Stomach (tissue), 9 donors: ENCODE results near the gene KLF4. TPM values are rescaled to one million over a fixed set of nuclear protein-coding genes. Genes with fewer than 3 reads are reported as not detected.

Experiments
- DNase-seq, 2 donors: peaks; one replicate each; pipeline versions ENCODE4 v3.0.0 to v3.0.0-alpha.2; 2013 to 2019
- H3K27ac ChIP-seq, 5 donors: fragments of 200-600 bp in 4 of 5; sonication (generic) in 4 of 5; one replicate each; pipeline ENCODE4 v1.5.1; 2013 to 2019; ENCODE audit warnings: mild to moderate bottlenecking in 1 of 5, moderate library complexity in 1 of 5
- H3K27me3 ChIP-seq, 3 donors: fragments of 200-600 bp; sonication (generic); one replicate each; pipeline ENCODE4 v1.5.1; 2017 to 2019; ENCODE audit warnings: mixed run types in 1 of 3
- H3K36me3 ChIP-seq, 4 donors: fragments of 200-600 bp; sonication (generic); 1 replicate in 3 of 4; 2 replicates in 1 of 4; pipeline ENCODE4 v1.5.1; 2016 to 2019
- H3K4me1 ChIP-seq, 4 donors: fragments of 200-600 bp; sonication (generic); one replicate each; pipeline ENCODE4 v1.5.1; 2016 to 2019
- H3K4me3 ChIP-seq, 4 donors: fragments of 200-600 bp; sonication (generic) in 3 of 4; one replicate each; pipeline ENCODE4 v1.5.1; 2016 to 2019; ENCODE audit warnings: mild to moderate bottlenecking in 1 of 4
- H3K9me3 ChIP-seq, 4 donors: fragments of 200-600 bp; sonication (generic); one replicate each; pipeline ENCODE4 v1.5.1; 2016 to 2019
- EP300 ChIP-seq: sonication (generic); formaldehyde crosslinking; IDR thresholded peaks from one replicate; pipeline ENCODE4 v1.6.1; 2017; ENCODE audit warnings: antibody characterized with exemption
- POLR2A ChIP-seq, 4 donors: fragments of 450-650 bp; IDR thresholded peaks; one replicate each; pipeline ENCODE4 v1.6.1; 2016; ENCODE audit warnings: antibody characterized with exemption in 4 of 4, control low read depth in 2 of 4, mild to moderate bottlenecking in 1 of 4, moderate library complexity in 1 of 4
- POLR2AphosphoS5 ChIP-seq, 3 donors: sonication (generic); formaldehyde crosslinking; IDR thresholded peaks; one replicate each; pipeline ENCODE4 v1.6.1; 2016; ENCODE audit warnings: antibody characterized with exemption in 3 of 3
- WGBS, 5 donors: extraction: QIAGEN DNeasy Blood & Tissue Kit in 3 of 5; methylation state at CpG; one replicate each; pipeline versions ENCODE4 v1.1.5 to v1.1.7; 2013 to 2018; 5-methylcytosine and 5-hydroxymethylcytosine counted together
- intact Hi-C: fragments of 100-400 bp; cut with DNase I; formaldehyde crosslinking; loops from one replicate; pipeline ENCODE4 v1.15.1; 2023; ENCODE audit warnings: low total_unique reads
- polyA plus RNA-seq, 3 donors: library from polyadenylated mRNA; stranded (reverse); fragments of 200-250 nt; gene quantifications; one replicate each; pipeline ENCODE4 v1.2.3, GENCODE V29; 2013
- total RNA-seq, 5 donors: library from RNA; depleted of rRNA; stranded (reverse); fragments of >200 nt; gene quantifications; one replicate each; pipeline versions ENCODE4 v1.1.0 to v1.2.3, GENCODE V29; 2014 to 2016
- TF ChIP-seq, protein P1 (sequence below), 7 experiments: fragments of 450-650 bp in 4 of 7; fragments of 200-600 bp in 3 of 7; sonication (generic) in 3 of 7; IDR thresholded peaks; one replicate each; pipeline ENCODE4 v1.5.1; 2016 to 2019; ENCODE audit warnings: antibody characterized with exemption in 7 of 7, control low read depth in 2 of 7, mild to moderate bottlenecking in 1 of 7
- donor health status: healthy with polysubstance abuse.
- donor health status: Bipolar disorder and iron deficiency.
- donor health status: healthy.

Gene KLF4
- total and polyA plus RNA-seq, 8 donors, result 18.2 to 323 (median 56.8) TPM

DNA sequence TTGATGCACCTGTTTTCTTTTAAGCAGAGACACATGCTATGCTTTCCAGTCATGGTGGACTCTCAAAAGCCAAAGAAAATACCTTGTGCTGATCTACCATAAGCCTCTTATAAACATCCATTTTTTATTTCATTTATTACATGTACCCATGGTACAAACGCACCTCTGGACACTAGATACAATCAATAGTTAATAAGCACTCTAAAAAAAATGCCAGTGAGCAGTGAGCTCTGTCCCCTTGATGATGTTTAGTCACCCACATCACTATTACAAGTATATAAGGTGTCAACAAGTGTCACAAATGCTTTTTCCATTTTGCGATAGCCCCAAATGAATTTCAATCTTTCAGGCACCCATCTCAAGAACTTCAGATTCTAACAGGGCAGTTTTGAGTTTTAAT is 5.9 kb downstream of the KLF4 start:
- Histone ChIP-seq H3K27me3 (peaks cover 0 to 20% (median 15%) of the 10 kb centered on the region in 3 donors), H3K4me1 (peaks cover 0 to 56% (median 25%) of the 10 kb centered on the region in 4 donors), H3K36me3 (peaks cover 0 to 31% (median 12%) of the 10 kb centered on the region in 4 donors), H3K4me3 (peak overlapping the region in 1 of 4 donors; percentile 85), H3K27ac (peak overlapping the region in 2 of 5 donors; percentile 94), H3K9me3 (no peaks in the 10 kb centered on the region)
- TF ChIP-seq, protein P1, sequence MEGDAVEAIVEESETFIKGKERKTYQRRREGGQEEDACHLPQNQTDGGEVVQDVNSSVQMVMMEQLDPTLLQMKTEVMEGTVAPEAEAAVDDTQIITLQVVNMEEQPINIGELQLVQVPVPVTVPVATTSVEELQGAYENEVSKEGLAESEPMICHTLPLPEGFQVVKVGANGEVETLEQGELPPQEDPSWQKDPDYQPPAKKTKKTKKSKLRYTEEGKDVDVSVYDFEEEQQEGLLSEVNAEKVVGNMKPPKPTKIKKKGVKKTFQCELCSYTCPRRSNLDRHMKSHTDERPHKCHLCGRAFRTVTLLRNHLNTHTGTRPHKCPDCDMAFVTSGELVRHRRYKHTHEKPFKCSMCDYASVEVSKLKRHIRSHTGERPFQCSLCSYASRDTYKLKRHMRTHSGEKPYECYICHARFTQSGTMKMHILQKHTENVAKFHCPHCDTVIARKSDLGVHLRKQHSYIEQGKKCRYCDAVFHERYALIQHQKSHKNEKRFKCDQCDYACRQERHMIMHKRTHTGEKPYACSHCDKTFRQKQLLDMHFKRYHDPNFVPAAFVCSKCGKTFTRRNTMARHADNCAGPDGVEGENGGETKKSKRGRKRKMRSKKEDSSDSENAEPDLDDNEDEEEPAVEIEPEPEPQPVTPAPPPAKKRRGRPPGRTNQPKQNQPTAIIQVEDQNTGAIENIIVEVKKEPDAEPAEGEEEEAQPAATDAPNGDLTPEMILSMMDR (IDR thresholded peaks at IDR 0.05), result no peak
- TF ChIP-seq EP300 (no peak), POLR2A (IDR thresholded peaks at IDR 0.05) (no peak), POLR2AphosphoS5 (IDR thresholded peaks at IDR 0.05) (no peak)
- DNase-seq, result no peak
- intact Hi-C loops, result loop anchor here (10.0 kb wide), 2 partner anchors 251 to 791 kb away; no protein-coding TSS in a partner anchor
- 52 to 59% (median 55%) methylated on average over 2 of the region's 2 CpGs for WGBS, 5 donors

- Histone ChIP-seq H3K9me3 (no peaks in the 10 kb centered on the region), H3K27me3 (no peaks in the 10 kb centered on the region), H3K27ac (peak overlapping the region in 3 of 5 donors; percentile 17 to 35 (median 27)), H3K36me3 (peaks cover 0 to 12% (median 6%) of the 10 kb centered on the region in 4 donors), H3K4me1 (peaks cover 0 to 33% (median 4%) of the 10 kb centered on the region in 4 donors), H3K4me3 (no peak overlapping the region)
- WGBS, 5 donors, result 17 to 31% (median 25%) methylated on average over 4 of the region's 4 CpGs
- DNase-seq, result peak in 1 of 2 donors; percentile 28
- TF ChIP-seq POLR2A (IDR thresholded peaks at IDR 0.05), result no peak
- TF ChIP-seq, protein P1 (IDR thresholded peaks at IDR 0.05), result peak in 2 of 7 experiments; percentile 6 to 11
- intact Hi-C loops, result loop anchor here (10.0 kb wide), 2 partner anchors 254 to 794 kb away; no protein-coding TSS in a partner anchor
Observed at GRCh38 chr9:107481035-107481434, 8.5 kb downstream of the KLF4 start.

DNA sequence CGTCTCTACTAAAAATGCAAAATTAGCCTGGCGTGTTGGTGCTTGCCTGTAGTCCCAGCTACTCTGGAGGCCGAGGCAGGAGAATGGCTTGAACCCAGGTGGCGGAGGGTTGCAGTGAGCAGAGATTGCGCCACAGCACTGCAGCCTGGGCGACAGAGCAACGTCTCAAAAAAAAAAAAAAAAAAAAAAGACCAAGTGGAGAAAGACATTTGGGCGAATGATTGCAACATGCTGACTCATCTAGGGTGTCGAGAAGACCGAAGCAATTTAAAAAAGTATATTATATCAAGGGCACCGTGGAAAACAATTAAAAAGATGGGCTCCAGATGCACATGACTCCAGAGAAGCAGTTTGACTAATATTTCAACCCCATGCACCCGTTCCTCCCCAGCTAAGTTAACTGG is 9.2 kb downstream of the KLF4 start:
- no peak for TF ChIP-seq EP300
- TF ChIP-seq, protein P1 (IDR thresholded peaks at IDR 0.05), result no peak
- no peak for TF ChIP-seq POLR2AphosphoS5 (IDR thresholded peaks at IDR 0.05)
- TF ChIP-seq POLR2A (IDR thresholded peaks at IDR 0.05), result no peak
- Histone ChIP-seq H3K36me3 (peaks cover 0 to 6% (median 3%) of the 10 kb centered on the region in 4 donors), H3K27me3 (no peaks in the 10 kb centered on the region), H3K4me1 (peaks cover 0 to 31% (median 4%) of the 10 kb centered on the region in 4 donors), H3K4me3 (no peak overlapping the region), H3K9me3 (no peaks in the 10 kb centered on the region), H3K27ac (peak overlapping the region in 1 of 5 donors; percentile 27)
- WGBS, 5 donors, result 48 to 77% (median 61%) methylated on average over 12 of the region's 12 CpGs
- intact Hi-C loops, result loop anchor here (10.0 kb wide), 2 partner anchors 254 to 794 kb away; no protein-coding TSS in a partner anchor
- DNase-seq, result no peak

DNA sequence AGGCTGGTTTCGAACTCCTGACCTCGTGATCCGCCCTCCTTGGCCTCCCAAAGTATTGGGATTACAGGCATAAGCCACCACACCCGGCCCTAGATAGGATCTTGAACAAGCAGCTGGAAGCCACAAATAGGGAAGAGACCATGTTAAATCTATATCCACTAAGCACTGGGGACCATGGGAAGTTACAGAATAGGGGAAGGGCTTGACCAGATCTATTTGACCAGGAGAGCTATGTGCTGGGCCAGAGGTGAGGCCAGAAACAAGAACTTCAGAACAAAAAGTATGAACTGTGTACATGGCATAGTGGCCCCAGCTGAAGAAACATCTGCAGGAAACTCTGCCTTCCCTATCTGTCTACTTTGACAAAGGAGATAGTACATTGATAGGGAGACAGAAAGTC is 10.8 kb downstream of the KLF4 start:
- Histone ChIP-seq H3K4me3 (no peak overlapping the region), H3K36me3 (no peaks in the 10 kb centered on the region), H3K4me1 (peaks cover 0 to 16% (median 0%) of the 10 kb centered on the region in 4 donors), H3K27me3 (no peaks in the 10 kb centered on the region), H3K27ac (no peak overlapping the region), H3K9me3 (no peaks in the 10 kb centered on the region)
- no peak for DNase-seq
- intact Hi-C loops, result no loop called here
- TF ChIP-seq POLR2A (IDR thresholded peaks at IDR 0.05), result no peak
- no peak for TF ChIP-seq EP300
- TF ChIP-seq, protein P1 (IDR thresholded peaks at IDR 0.05), result no peak
- TF ChIP-seq POLR2AphosphoS5 (IDR thresholded peaks at IDR 0.05), result no peak
- WGBS, 5 donors, result 88 to 93% (median 89%) methylated on average over 4 of the region's 4 CpGs
